SK-N-SH (cell line): Measurements from ENCODE around the gene RALA. TPM values are rescaled to one million over a fixed set of nuclear protein-coding genes. Genes with fewer than 3 reads are reported as not detected.

ENCODE experiments used
- CTCF ChIA-PET: fragments of 300-600, 350-600 bp; formaldehyde crosslinking; extraction: SDS; loops from one replicate; lab custom pipeline; 2021; lab: Yijun Ruan, JAX
- POLR2A ChIA-PET: fragments of 350-600 bp; sonication (Branson Sonifier 250); formaldehyde crosslinking; extraction: SDS; loops from one replicate; lab custom pipeline; 2020; ENCODE audit warnings: antibody characterized with exemption, inconsistent platforms; lab: Yijun Ruan, JAX
- DNase-seq: peaks from one replicate; pipeline ENCODE4 v3.0.0; 2012
- H2AFZ ChIP-seq: fragments of 200-600 bp; sonication (generic); 2 replicates; pipeline ENCODE4 v1.8.1; 2016; ENCODE audit warnings: antibody characterized with exemption, mild to moderate bottlenecking, low read depth
- H3F3A ChIP-seq: fragments of 200-600 bp; sonication (generic); replicated peaks from 2 replicates; pipeline ENCODE3; 2016; ENCODE audit warnings: antibody characterized with exemption, mild to moderate bottlenecking; ENCODE audit not compliant: insufficient read depth
- H3K27ac ChIP-seq, 2 experiments: fragments of 200-500 bp in 1 of 2; fragments of 200-600 bp in 1 of 2; sonication (Bioruptor generic) in 1 of 2; sonication (generic), shearing (Covaris generic) in 1 of 2; 2 replicates each; pipeline versions ENCODE4 v1.5.1 to v1.6.1; 2014 to 2016; ENCODE audit warnings: low read depth in 2 of 2, inconsistent platforms in 1 of 2, low read length in 1 of 2, mild to moderate bottlenecking in 1 of 2, mixed read lengths in 1 of 2
- H3K27me3 ChIP-seq: fragments of 200-600 bp; sonication (generic), shearing (Covaris generic); 2 replicates; pipeline ENCODE4 v1.6.1; 2016; ENCODE audit warnings: mixed run types; ENCODE audit not compliant: insufficient read depth
- H3K36me3 ChIP-seq, 2 experiments: fragments of 200-500 bp in 1 of 2; fragments of 200-600 bp in 1 of 2; sonication (Bioruptor generic) in 1 of 2; sonication (generic) in 1 of 2; replicated peaks in 1 of 2; 2 replicates each; pipeline versions ENCODE3 to v1.5.1; 2014 to 2016; ENCODE audit warnings: low read length in 1 of 2, mild to moderate bottlenecking in 1 of 2; ENCODE audit not compliant: insufficient read depth in 2 of 2, control insufficient read depth in 1 of 2
- H3K4me1 ChIP-seq, 2 experiments: fragments of 200-500 bp in 1 of 2; fragments of 200-600 bp in 1 of 2; sonication (Bioruptor generic) in 1 of 2; sonication (generic), shearing (Covaris generic) in 1 of 2; 2 replicates each; pipeline versions ENCODE4 v1.5.1 to v1.6.1; 2014 to 2016; ENCODE audit warnings: low read depth in 1 of 2, low read length in 1 of 2, mixed run types in 1 of 2; ENCODE audit not compliant: insufficient read depth in 2 of 2, control insufficient read depth in 1 of 2
- H3K4me2 ChIP-seq: fragments of 200-600 bp; sonication (generic), shearing (Covaris generic); 2 replicates; pipeline ENCODE4 v1.6.1; 2017; ENCODE audit warnings: mixed run types
- H3K4me3 ChIP-seq, 2 experiments: fragments of 200-500 bp in 1 of 2; fragments of 200-600 bp in 1 of 2; sonication (Bioruptor generic) in 1 of 2; sonication (generic), shearing (Covaris generic) in 1 of 2; 2 replicates each; pipeline versions ENCODE4 v1.5.1 to v1.8.1; 2014 to 2016; ENCODE audit warnings: low read depth in 2 of 2, inconsistent platforms in 1 of 2, low read length in 1 of 2, mild to moderate bottlenecking in 1 of 2, mixed read lengths in 1 of 2, moderate library complexity in 1 of 2
- H3K79me2 ChIP-seq: fragments of 200-600 bp; sonication (generic); 2 replicates; pipeline ENCODE4 v1.8.1; 2017; ENCODE audit warnings: mild to moderate bottlenecking; ENCODE audit not compliant: insufficient read depth
- H3K9ac ChIP-seq: fragments of 200-600 bp; sonication (generic); 2 replicates; pipeline ENCODE4 v1.6.1; 2017; ENCODE audit warnings: mixed run types
- H3K9me2 ChIP-seq: fragments of 200-600 bp; sonication (generic); 2 replicates; pipeline ENCODE4 v1.6.1; 2017; ENCODE audit warnings: mixed run types
- H3K9me3 ChIP-seq: fragments of 200-600 bp; sonication (generic); 2 replicates; pipeline ENCODE4 v1.6.1; 2017; ENCODE audit warnings: mixed run types, mild to moderate bottlenecking, moderate library complexity
- H4K20me1 ChIP-seq: fragments of 200-600 bp; sonication (generic); 2 replicates; pipeline ENCODE4 v1.6.1; 2017; ENCODE audit warnings: mild to moderate bottlenecking, mixed run types; ENCODE audit not compliant: insufficient read depth
- EZH2phosphoT487 ChIP-seq: fragments of 200-600 bp; sonication (generic); IDR thresholded peaks from 2 replicates; pipeline ENCODE4 v1.6.1; 2017; ENCODE audit warnings: low read depth, mixed run types, mild to moderate bottlenecking, antibody characterized with exemption, moderate library complexity, borderline replicate concordance
- FOXM1 ChIP-seq: IDR thresholded peaks from 2 replicates; pipeline ENCODE4 v1.4.0; 2012; ENCODE audit warnings: low read depth, mild to moderate bottlenecking
- GABPA ChIP-seq: IDR thresholded peaks from 2 replicates; pipeline ENCODE4 v1.4.0; 2012; ENCODE audit warnings: low read depth, mild to moderate bottlenecking
- GATA2 ChIP-seq: sonication (generic); formaldehyde crosslinking; IDR thresholded peaks from 2 replicates; pipeline ENCODE4 v1.5.0; 2020; ENCODE audit warnings: mild to moderate bottlenecking, missing genetic modification reagents
- NFIC ChIP-seq: IDR thresholded peaks from 2 replicates; pipeline ENCODE4 v1.4.0; 2012; ENCODE audit warnings: borderline replicate concordance
- RAD21 ChIP-seq: IDR thresholded peaks from 2 replicates; pipeline ENCODE4 v1.6.1; 2012; ENCODE audit warnings: mild to moderate bottlenecking, low read length
- TAF1 ChIP-seq: IDR thresholded peaks from 2 replicates; pipeline ENCODE4 v1.6.1; 2012; ENCODE audit warnings: low read depth, mild to moderate bottlenecking, low read length, moderate library complexity, borderline replicate concordance
- TEAD4 ChIP-seq: IDR thresholded peaks from 2 replicates; pipeline ENCODE4 v1.4.0; 2012; ENCODE audit warnings: mild to moderate bottlenecking, borderline replicate concordance; ENCODE audit not compliant: insufficient read depth
- WGBS: methylation state at CpG from one replicate; pipeline ENCODE4 v1.1.6; 2017; ENCODE audit warnings: low lambda C conversion rate; 5-methylcytosine and 5-hydroxymethylcytosine counted together
- polyA plus RNA-seq, 3 experiments: library from polyadenylated mRNA; depleted of rRNA; stranded (reverse); fragments of >200 nt; gene quantifications; 2 replicates each; pipeline ENCODE4 v1.2.3, GENCODE V29; 2012
- TF ChIP-seq, protein P1 (sequence below): fragments of 150-350 bp; IDR thresholded peaks from 2 replicates; pipeline ENCODE4 v1.6.1; 2016; ENCODE audit warnings: mild to moderate bottlenecking, low read depth, low read length

RALA gene
- polyA plus RNA-seq, 1 of the 3 experiments (the other 2 are of a cell fraction): 29.0 TPM

DNA sequence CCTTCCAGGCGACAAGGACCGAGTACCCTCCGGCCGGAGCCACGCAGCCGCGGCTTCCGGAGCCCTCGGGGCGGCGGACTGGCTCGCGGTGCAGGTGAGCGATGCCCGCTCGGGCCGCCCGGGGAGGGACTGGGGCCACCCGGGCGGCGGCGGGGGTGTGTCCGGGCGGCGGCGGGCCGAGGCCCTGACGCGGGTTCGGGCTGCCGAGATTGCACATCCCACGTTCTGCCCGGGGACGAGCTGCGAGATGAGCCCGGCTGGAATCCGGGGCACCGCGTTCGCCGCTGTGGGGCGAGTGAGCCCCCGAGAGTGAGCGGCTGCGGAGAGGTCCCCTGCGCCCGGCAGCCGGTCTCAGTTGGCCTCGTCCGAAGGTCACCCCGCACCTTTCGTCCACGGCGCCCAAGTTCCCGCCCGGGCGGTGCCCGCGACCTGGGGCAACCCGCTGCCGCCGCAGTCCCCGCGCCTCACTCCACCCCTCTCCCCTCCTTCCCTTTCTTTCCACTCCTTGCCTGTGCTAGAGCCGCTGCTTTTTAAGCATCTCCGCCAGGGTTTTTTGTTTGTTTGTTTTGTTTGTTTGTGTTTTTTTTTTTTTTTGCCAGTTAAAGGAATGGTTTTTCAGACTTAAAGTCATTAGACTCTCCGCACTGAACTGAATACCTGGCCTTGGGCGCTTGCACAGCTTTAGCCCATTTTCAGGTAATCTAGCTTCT is 515 bp downstream of the RALA start:
- Histone ChIP-seq H3K9ac (peak overlapping the region; percentile 91), H3K4me3 (peak overlapping the region; percentile 93 to 98), H3K4me1 (peaks cover 29 to 38% of the 10 kb centered on the region in 2 experiments; a peak in 3 of 4 replicates), H3K27me3 (no peaks in the 10 kb centered on the region), H3K79me2 (peaks cover 67% of the 10 kb centered on the region), H3F3A (peaks cover 30% of the 10 kb centered on the region), H3K36me3 (peaks cover 4 to 6% of the 10 kb centered on the region in 2 experiments), H4K20me1 (peaks cover 45% of the 10 kb centered on the region), H3K9me3 (no peaks in the 10 kb centered on the region), H2AFZ (peak overlapping the region; percentile 60; the same call in 1 of the 2 replicates), H3K27ac (peak overlapping the region; percentile 93 to 98), H3K4me2 (peak overlapping the region; percentile 91), H3K9me2 (no peaks in the 10 kb centered on the region)
- WGBS: under 1% methylated on average over 39 of the region's 68 CpGs
- no peak for TF ChIP-seq EZH2phosphoT487
- 0 out of 2 replicates have a peak, but pooled peaks have one; percentile 7 for TF ChIP-seq TEAD4
- ChIA-PET CTCF (interaction anchor here (0.7 to 4.9 kb wide), 11 partner anchors 8 to 188 kb away, joined by 3 to 43 read pairs (median 5); no protein-coding TSS in a partner anchor), POLR2A (interaction anchor here (0.7 to 3.1 kb wide), 12 partner anchors 10 to 326 kb away, joined by 3 to 28 read pairs (median 5); partner anchors contain the start of genes CDK13 and YAE1)
- peak; percentile 86 for DNase-seq

- CTCF ChIA-PET: interaction anchor here (0.6 to 4.9 kb wide), 10 partner anchors 22 to 188 kb away, joined by 3 to 43 read pairs (median 4); no protein-coding TSS in a partner anchor
- H3K4me1 ChIP-seq: peaks cover 29 to 38% of the 10 kb centered on the region in 2 experiments; a peak in 3 of 4 replicates
- POLR2A ChIA-PET: interaction anchor here (1.7 to 3.1 kb wide), 3 partner anchors 44 to 109 kb away, joined by 4 to 28 read pairs (median 13); no protein-coding TSS in a partner anchor
- peak overlapping the region; percentile 93 to 98 for H3K4me3 ChIP-seq
- H3K4me2 ChIP-seq: peak overlapping the region; percentile 91
- H4K20me1 ChIP-seq: peaks cover 47% of the 10 kb centered on the region
- peak; percentile 43 for DNase-seq
- no peaks in the 10 kb centered on the region for H3K9me3 ChIP-seq
- H3K36me3 ChIP-seq: peaks cover 4 to 9% of the 10 kb centered on the region in 2 experiments
- peak overlapping the region; percentile 91 for H3K9ac ChIP-seq
- no peaks in the 10 kb centered on the region for H3K27me3 ChIP-seq
- peak overlapping the region; percentile 12 to 93 for H3K27ac ChIP-seq
- H3F3A ChIP-seq: peaks cover 32% of the 10 kb centered on the region
- TF ChIP-seq NFIC: no peak
- TF ChIP-seq GATA2: no peak
- TF ChIP-seq TAF1: no peak
- TF ChIP-seq, protein P1, sequence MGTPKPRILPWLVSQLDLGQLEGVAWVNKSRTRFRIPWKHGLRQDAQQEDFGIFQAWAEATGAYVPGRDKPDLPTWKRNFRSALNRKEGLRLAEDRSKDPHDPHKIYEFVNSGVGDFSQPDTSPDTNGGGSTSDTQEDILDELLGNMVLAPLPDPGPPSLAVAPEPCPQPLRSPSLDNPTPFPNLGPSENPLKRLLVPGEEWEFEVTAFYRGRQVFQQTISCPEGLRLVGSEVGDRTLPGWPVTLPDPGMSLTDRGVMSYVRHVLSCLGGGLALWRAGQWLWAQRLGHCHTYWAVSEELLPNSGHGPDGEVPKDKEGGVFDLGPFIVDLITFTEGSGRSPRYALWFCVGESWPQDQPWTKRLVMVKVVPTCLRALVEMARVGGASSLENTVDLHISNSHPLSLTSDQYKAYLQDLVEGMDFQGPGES: no peak
- peak; percentile 35; the same call in 1 of the 2 replicates for TF ChIP-seq RAD21
- TF ChIP-seq FOXM1: no peak
- no peak for TF ChIP-seq EZH2phosphoT487
- TF ChIP-seq GABPA: no peak
- no peaks in the 10 kb centered on the region for H3K9me2 ChIP-seq
- peaks cover 72% of the 10 kb centered on the region for H3K79me2 ChIP-seq
- H2AFZ ChIP-seq: 0 out of 2 replicates have a peak overlapping the region, but pooled peaks have one; percentile 60
- WGBS: 3% methylated on average over 7 of the region's 7 CpGs
Measured at GRCh38 chr7:39624442-39624807, 1.1 kb downstream of the RALA start.
